Neural progenitor cell (in vitro differentiated cells): ENCODE results near the gene ID1. TPM values are rescaled to one million over a fixed set of nuclear protein-coding genes. Genes with fewer than 3 reads are reported as not detected.

Experiments used
- DNase-seq: peaks from one replicate; pipeline ENCODE4 v3.0.0-alpha.2; 2016; ENCODE audit warnings: low spot score
- H2AFZ ChIP-seq: fragments of 200-600 bp; sonication (generic); replicated peaks from 2 replicates; pipeline ENCODE4 v1.6.1; 2016; ENCODE audit warnings: antibody characterized with exemption
- H3F3A ChIP-seq: fragments of 200-600 bp; sonication (generic); 2 replicates; pipeline ENCODE4 v1.6.1; 2016; ENCODE audit warnings: antibody characterized with exemption, low read depth
- H3K27ac ChIP-seq: fragments of 200-600 bp; sonication (generic); 2 replicates; pipeline ENCODE4 v1.5.1; 2016; ENCODE audit warnings: mild to moderate bottlenecking
- H3K27me3 ChIP-seq: fragments of 200-600 bp; sonication (generic); 2 replicates; pipeline ENCODE4 v1.6.1; 2016; ENCODE audit warnings: mild to moderate bottlenecking, moderate library complexity
- H3K36me3 ChIP-seq: fragments of 200-600 bp; sonication (generic); 2 replicates; pipeline ENCODE4 v1.5.1; 2016
- H3K4me1 ChIP-seq: fragments of 200-600 bp; sonication (generic); 2 replicates; pipeline ENCODE4 v1.6.1; 2016; ENCODE audit warnings: mixed run types
- H3K4me2 ChIP-seq: fragments of 200-600 bp; sonication (generic); 2 replicates; pipeline ENCODE4 v1.6.1; 2016
- H3K4me3 ChIP-seq: fragments of 200-600 bp; sonication (generic); 2 replicates; pipeline ENCODE4 v1.5.1; 2016
- H3K79me2 ChIP-seq: fragments of 200-600 bp; sonication (generic); 2 replicates; pipeline ENCODE4 v1.6.1; 2016; ENCODE audit warnings: low read depth
- H3K9ac ChIP-seq: fragments of 200-600 bp; sonication (generic); 2 replicates; pipeline ENCODE4 v1.6.1; 2016
- H3K9me3 ChIP-seq: fragments of 200-600 bp; sonication (generic); 2 replicates; pipeline ENCODE4 v1.5.1; 2016; ENCODE audit warnings: low read depth
- H4K20me1 ChIP-seq: fragments of 200-600 bp; sonication (generic); 2 replicates; pipeline ENCODE4 v1.6.1; 2016; ENCODE audit warnings: low read depth
- H3K27ac Mint-ChIP-seq: 3 replicates; pipeline ENCODE4 v1.8.0; 2021; ENCODE audit warnings: mixed read lengths
- H3K27me3 Mint-ChIP-seq: 2 replicates; pipeline ENCODE4 v1.8.0; 2022; ENCODE audit warnings: low read depth, mild to moderate bottlenecking, inconsistent platforms, moderate library complexity, mixed read lengths; ENCODE audit not compliant: insufficient read depth
- H3K36me3 Mint-ChIP-seq: 3 replicates; pipeline ENCODE4 v1.8.0; 2021; ENCODE audit warnings: mixed read lengths
- H3K4me1 Mint-ChIP-seq: 3 replicates; pipeline ENCODE4 v1.8.0; 2021; ENCODE audit warnings: mixed read lengths
- H3K4me3 Mint-ChIP-seq: 3 replicates; pipeline ENCODE4 v1.8.0; 2021; ENCODE audit warnings: mild to moderate bottlenecking, moderate library complexity, mixed read lengths
- H3K9me3 Mint-ChIP-seq: 3 replicates; pipeline ENCODE4 v1.8.0; 2020; ENCODE audit warnings: mixed read lengths
- EZH2 ChIP-seq: fragments of 200-600 bp; sonication (generic); IDR thresholded peaks from 2 replicates; pipeline ENCODE4 v1.6.1; 2017; ENCODE audit warnings: antibody characterized with exemption, mild to moderate bottlenecking, moderate library complexity
- EZH2phosphoT487 ChIP-seq: fragments of 200-600 bp; sonication (generic); IDR thresholded peaks from 2 replicates; pipeline ENCODE4 v1.6.1; 2017; ENCODE audit warnings: antibody characterized with exemption
- total RNA-seq: library from RNA; depleted of rRNA; stranded (reverse); fragments of >200 nt; gene quantifications from 2 replicates; pipeline ENCODE4 v1.2.3, GENCODE V29; 2015; ENCODE audit warnings: low replicate concordance
- TF ChIP-seq, protein P1 (sequence below): fragments of 200-600 bp; sonication (generic); IDR thresholded peaks from 2 replicates; pipeline ENCODE4 v1.5.1; 2017; ENCODE audit warnings: antibody characterized with exemption, mild to moderate bottlenecking

Gene ID1
- total RNA-seq, 1 donor from 2014 or later = 80.8 TPM

GRCh38 chr20:31594002-31594557 is 11.0 kb upstream of the ID1 start:
- Histone ChIP-seq H3F3A (peaks cover 25% of the 10 kb centered on the region), H3K79me2 (no peaks in the 10 kb centered on the region), H3K27ac (no peak overlapping the region), H3K4me1 (peaks cover 15% of the 10 kb centered on the region), H3K36me3 (no peaks in the 10 kb centered on the region), H2AFZ (no peak overlapping the region), H3K9ac (no peak overlapping the region), H3K9me3 (no peaks in the 10 kb centered on the region), H3K4me2 (no peak overlapping the region), H3K27me3 (peaks cover 1% of the 10 kb centered on the region), H4K20me1 (no peaks in the 10 kb centered on the region), H3K4me3 (no peak overlapping the region)
- H3K27ac Mint-ChIP-seq = peak overlapping the region; percentile 78
- no peaks in the 10 kb centered on the region for H3K9me3 Mint-ChIP-seq
- H3K4me3 Mint-ChIP-seq = peak overlapping the region; percentile 2
- TF ChIP-seq EZH2 (no peak), EZH2phosphoT487 (no peak)
- TF ChIP-seq, protein P1, sequence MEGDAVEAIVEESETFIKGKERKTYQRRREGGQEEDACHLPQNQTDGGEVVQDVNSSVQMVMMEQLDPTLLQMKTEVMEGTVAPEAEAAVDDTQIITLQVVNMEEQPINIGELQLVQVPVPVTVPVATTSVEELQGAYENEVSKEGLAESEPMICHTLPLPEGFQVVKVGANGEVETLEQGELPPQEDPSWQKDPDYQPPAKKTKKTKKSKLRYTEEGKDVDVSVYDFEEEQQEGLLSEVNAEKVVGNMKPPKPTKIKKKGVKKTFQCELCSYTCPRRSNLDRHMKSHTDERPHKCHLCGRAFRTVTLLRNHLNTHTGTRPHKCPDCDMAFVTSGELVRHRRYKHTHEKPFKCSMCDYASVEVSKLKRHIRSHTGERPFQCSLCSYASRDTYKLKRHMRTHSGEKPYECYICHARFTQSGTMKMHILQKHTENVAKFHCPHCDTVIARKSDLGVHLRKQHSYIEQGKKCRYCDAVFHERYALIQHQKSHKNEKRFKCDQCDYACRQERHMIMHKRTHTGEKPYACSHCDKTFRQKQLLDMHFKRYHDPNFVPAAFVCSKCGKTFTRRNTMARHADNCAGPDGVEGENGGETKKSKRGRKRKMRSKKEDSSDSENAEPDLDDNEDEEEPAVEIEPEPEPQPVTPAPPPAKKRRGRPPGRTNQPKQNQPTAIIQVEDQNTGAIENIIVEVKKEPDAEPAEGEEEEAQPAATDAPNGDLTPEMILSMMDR = no peak
- peaks cover 48% of the 10 kb centered on the region for H3K4me1 Mint-ChIP-seq
- no peaks in the 10 kb centered on the region for H3K36me3 Mint-ChIP-seq
- no peak for DNase-seq
- H3K27me3 Mint-ChIP-seq = peaks cover 8% of the 10 kb centered on the region

DNA sequence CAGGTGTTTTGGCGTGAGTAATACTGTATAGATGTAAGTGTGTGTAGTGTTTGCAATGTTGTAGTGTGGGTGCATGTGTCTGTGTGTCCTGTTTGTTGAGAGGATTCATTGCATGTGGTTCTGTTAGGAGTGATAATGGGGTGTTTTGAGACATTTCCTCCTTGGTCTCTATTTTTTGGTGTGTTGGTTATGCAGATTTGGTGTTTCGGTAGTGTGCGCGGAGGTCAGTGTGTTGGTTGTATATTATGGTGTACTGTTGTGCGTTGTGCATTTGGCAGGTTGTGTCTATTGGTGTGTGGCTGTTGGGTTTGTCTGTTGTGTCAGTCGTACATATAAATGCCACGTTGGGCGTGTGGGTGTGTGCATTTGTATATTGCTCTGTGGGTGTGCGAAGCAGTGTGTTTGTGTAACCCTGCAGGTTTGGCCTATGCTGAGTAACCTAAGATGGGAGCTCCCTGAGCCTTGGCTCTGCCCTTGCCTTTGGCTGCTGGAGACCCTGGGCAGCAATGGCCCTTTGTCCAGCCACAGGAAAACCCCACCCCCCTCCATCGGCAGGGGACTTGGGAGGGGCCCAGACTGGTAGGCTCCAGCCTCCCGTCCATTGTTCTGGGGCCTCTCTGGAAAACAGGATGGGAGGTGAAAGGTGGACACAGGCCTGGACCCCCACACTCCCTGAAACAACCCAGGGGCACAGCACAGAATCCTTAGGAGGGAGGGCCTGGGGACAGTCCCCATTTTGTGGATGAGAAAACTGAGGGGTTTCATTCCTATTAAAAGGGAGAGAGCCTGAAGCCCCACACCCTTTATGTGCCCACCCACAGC is 10.3 kb upstream of the ID1 start:
- no peaks in the 10 kb centered on the region for H4K20me1 ChIP-seq
- no peaks in the 10 kb centered on the region for H3K27me3 ChIP-seq
- H3K79me2 ChIP-seq = no peaks in the 10 kb centered on the region
- Mint-ChIP-seq H3K9me3 (no peaks in the 10 kb centered on the region), H3K27me3 (peaks cover 8% of the 10 kb centered on the region), H3K4me1 (peaks cover 45% of the 10 kb centered on the region), H3K4me3 (peak overlapping the region; percentile 9), H3K36me3 (no peaks in the 10 kb centered on the region), H3K27ac (peak overlapping the region; percentile 78)
- TF ChIP-seq EZH2phosphoT487 (no peak), EZH2 (no peak)
- TF ChIP-seq, protein P1 = no peak
- H3K9me3 ChIP-seq = no peaks in the 10 kb centered on the region
- peaks cover 15% of the 10 kb centered on the region for H3K4me1 ChIP-seq
- DNase-seq = peak; percentile 42
- H3F3A ChIP-seq = peaks cover 25% of the 10 kb centered on the region
- H3K9ac ChIP-seq = no peak overlapping the region
- no peak overlapping the region for H3K4me3 ChIP-seq
- H2AFZ ChIP-seq = no peak overlapping the region
- no peak overlapping the region for H3K27ac ChIP-seq
- H3K4me2 ChIP-seq = no peak overlapping the region
- no peaks in the 10 kb centered on the region for H3K36me3 ChIP-seq

DNA sequence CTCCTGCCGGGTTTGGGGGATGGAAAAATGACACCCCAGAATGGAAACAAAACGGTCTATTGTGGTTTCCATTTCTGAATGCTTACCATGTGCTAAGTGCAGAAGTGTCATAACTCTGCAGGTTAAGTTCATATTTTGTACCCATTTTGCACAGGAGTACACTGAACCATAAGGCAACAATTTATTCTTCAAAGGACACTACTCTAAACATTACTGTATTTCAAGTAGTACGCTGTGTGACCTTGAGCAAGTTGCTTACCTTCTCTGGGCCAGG is 9.8 kb upstream of the ID1 start:
- Histone ChIP-seq H3F3A (peaks cover 25% of the 10 kb centered on the region), H4K20me1 (no peaks in the 10 kb centered on the region), H3K27me3 (no peaks in the 10 kb centered on the region), H3K79me2 (no peaks in the 10 kb centered on the region), H2AFZ (no peak overlapping the region), H3K4me2 (no peak overlapping the region), H3K27ac (no peak overlapping the region), H3K9me3 (no peaks in the 10 kb centered on the region), H3K4me3 (no peak overlapping the region), H3K4me1 (peaks cover 15% of the 10 kb centered on the region), H3K36me3 (no peaks in the 10 kb centered on the region), H3K9ac (no peak overlapping the region)
- Mint-ChIP-seq H3K4me3 (peak overlapping the region; percentile 57), H3K4me1 (peaks cover 45% of the 10 kb centered on the region), H3K9me3 (no peaks in the 10 kb centered on the region), H3K27me3 (peaks cover 8% of the 10 kb centered on the region), H3K36me3 (no peaks in the 10 kb centered on the region), H3K27ac (peak overlapping the region; percentile 98)
- TF ChIP-seq, protein P1 = no peak
- TF ChIP-seq EZH2phosphoT487 = no peak
- no peak for TF ChIP-seq EZH2
- no peak for DNase-seq
